Measurements from ENCODE around the gene ZNF318.

ZNF318 gene

DNA sequence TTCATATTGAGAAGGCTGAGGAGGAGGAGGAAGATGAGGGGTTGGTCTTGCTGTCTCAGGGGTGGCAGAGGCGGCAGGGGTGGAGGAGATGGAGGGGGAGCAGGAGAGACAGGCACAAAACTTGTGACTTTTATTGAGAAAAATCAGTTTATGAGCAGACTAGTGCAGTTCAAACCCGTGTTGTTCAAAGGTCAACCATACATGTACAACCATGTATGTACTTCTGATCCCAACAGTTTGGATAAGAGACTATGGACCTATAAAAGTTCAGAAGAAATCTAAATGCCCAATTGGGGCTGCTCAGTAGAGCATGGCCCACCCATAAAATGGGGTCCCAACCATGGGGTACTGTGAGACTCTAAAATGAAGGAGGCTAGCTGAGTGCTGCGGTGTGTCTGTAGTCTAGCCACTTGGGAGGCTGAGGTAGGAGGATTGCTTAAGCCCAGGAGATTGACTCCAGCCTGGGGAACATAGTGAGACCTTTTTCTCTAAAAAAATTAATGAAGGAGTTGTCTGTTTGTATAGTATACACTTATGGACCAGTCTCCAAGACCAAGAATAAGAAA, 79.0 kb downstream of the ZNF318 start:
- no peaks in the 10 kb centered on the region for H3K4me1 ChIP-seq (ENCODE audit: control insufficient read depth, insufficient read depth, low read length)
- H3K36me3 ChIP-seq (ENCODE audit: control insufficient read depth, insufficient read depth, low read length, severe bottlenecking) = no peaks in the 10 kb centered on the region
- peaks cover 30% of the 10 kb centered on the region for H3K27me3 ChIP-seq (replicated peaks; ENCODE audit: control insufficient read depth, insufficient read depth, low read length)
- H3K9ac ChIP-seq (ENCODE audit: low read length) = no peak overlapping the region
- no peaks in the 10 kb centered on the region for H3K9me3 ChIP-seq (ENCODE audit: control insufficient read depth, low read length)
- no peak overlapping the region for H3K4me3 ChIP-seq (ENCODE audit: low read length)
- no peak for DNase-seq (ENCODE audit: low read depth)

DNA sequence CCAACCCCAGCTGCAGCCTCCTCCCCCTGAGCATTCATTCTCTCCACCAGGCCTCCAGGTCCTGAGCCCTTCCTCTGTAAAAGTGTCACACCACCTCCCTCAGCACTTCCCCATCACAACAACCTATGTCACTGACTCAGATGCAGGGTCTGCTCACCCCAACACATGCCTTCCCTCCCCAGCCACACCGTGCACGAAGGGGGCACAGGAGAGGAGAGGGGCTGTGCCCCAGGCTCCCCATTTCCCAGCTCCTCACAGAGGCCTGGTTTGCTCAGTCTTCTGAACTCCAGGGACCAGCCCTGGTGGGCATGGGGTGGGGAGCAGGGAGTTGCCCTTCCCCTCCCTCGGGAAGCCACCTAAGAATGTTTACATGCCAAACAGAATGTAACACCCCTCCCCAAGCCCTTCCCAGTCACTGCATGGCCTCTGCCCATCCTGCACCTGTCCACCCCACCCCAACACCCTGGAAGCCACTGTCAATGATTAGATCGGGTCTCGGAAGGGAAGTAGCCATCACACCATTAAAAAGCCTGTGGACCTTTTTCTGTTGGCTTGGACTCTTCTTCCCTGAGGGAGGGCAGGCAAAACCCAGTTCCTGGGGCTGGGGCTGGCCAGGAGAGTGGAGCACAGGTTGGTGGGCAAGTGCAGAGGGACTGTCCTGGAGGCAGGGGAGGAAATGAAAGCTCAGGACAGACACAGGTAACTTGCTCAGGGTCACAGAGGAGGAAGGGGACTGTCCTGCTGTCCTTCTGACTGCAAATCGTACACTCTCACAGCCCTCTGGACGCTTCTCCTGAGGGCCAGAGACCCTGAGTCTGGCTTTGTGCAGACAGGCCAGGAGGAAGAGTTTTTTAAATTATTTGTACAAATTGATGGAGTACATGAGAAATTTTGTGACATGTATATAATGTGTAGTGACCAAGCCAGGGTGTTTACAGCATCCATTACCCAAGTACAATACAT, 81.4 kb downstream of the ZNF318 start:
- no peak overlapping the region for H3K4me3 ChIP-seq (ENCODE audit: low read length)
- no peaks in the 10 kb centered on the region for H3K4me1 ChIP-seq (ENCODE audit: control insufficient read depth, insufficient read depth, low read length)
- DNase-seq (ENCODE audit: low read depth) = no peak
- no peaks in the 10 kb centered on the region for H3K9me3 ChIP-seq (ENCODE audit: control insufficient read depth, low read length)
- H3K36me3 ChIP-seq (ENCODE audit: control insufficient read depth, insufficient read depth, low read length, severe bottlenecking) = no peaks in the 10 kb centered on the region
- peaks cover 22% of the 10 kb centered on the region for H3K27me3 ChIP-seq (replicated peaks; ENCODE audit: control insufficient read depth, insufficient read depth, low read length)
- H3K9ac ChIP-seq (ENCODE audit: low read length) = no peak overlapping the region

DNA sequence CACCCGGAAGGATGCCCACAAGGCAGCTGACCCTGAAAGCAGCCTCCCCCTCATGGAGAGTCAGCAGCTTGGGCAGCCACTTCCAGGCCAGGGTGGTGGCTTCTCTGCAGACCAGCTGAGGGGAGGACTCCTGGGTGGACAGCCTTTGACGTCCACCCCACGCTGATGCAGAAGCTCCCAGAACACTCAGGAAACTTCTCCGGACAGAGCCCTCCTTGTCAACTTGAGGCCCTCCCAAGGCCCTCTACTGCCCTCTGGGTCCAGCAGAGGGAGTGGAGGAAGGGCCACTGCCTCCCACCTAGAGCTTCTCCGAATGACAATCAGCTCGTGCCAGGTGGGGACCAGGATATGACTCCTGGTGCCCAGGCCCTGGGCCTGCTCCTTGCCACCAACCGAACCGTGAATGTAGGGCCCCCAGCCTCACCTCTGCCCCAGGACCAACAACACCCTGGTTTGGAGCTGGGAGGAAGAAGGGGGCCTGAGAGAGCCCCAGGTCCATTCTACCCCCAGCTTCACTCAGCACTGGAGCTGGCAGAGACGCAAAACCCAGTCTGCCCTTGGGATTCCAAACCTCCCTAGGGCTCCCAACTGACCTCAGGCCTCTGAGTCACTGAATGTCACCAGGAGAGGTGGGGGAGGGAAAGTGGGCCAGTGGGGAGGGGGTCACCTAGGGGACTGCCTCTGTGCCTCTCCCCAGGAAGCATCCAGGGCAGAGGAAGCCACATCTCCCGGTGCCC, 82.3 kb downstream of the ZNF318 start:
- Histone ChIP-seq H3K9me3 (ENCODE audit: control insufficient read depth, low read length) (no peaks in the 10 kb centered on the region), H3K4me1 (ENCODE audit: control insufficient read depth, insufficient read depth, low read length) (no peaks in the 10 kb centered on the region), H3K27me3 (replicated peaks; ENCODE audit: control insufficient read depth, insufficient read depth, low read length) (peaks cover 30% of the 10 kb centered on the region), H3K4me3 (ENCODE audit: low read length) (no peak overlapping the region), H3K9ac (ENCODE audit: low read length) (no peak overlapping the region), H3K36me3 (ENCODE audit: control insufficient read depth, insufficient read depth, low read length, severe bottlenecking) (no peaks in the 10 kb centered on the region)
- DNase-seq (ENCODE audit: low read depth) = no peak

DNA sequence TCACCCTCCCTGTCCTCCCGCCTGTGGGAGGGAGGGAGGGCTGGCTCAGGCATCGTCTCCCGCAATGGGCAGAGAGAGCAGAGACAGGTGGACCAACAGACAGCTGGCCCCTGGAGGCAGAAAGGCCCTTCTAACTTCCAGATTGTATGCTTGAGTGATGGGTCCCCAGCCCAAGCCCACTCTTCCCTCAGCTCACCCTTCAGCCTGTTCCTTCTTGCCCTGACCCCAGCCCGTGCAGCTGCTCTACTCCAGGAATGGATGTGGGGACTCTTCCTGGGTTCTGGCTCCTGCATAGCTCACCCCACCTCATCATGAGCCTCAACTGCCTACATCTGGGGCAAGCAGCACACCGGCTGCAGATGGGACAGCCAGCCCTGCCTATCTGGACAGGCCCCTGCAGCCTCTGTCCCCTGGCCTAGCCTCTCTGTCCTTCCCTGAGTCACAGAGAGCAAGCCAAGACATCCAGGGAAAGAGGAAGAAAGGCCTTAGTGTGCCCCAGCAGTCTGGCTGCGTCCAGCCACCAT, 82.9 kb downstream of the ZNF318 start:
- Histone ChIP-seq H3K4me3 (ENCODE audit: low read length) (no peak overlapping the region), H3K36me3 (ENCODE audit: control insufficient read depth, insufficient read depth, low read length, severe bottlenecking) (no peaks in the 10 kb centered on the region), H3K9ac (ENCODE audit: low read length) (no peak overlapping the region), H3K9me3 (ENCODE audit: control insufficient read depth, low read length) (no peaks in the 10 kb centered on the region), H3K4me1 (ENCODE audit: control insufficient read depth, insufficient read depth, low read length) (no peaks in the 10 kb centered on the region), H3K27me3 (replicated peaks; ENCODE audit: control insufficient read depth, insufficient read depth, low read length) (peaks cover 36% of the 10 kb centered on the region)
- DNase-seq (ENCODE audit: low read depth) = no peak

All from adipocyte (in vitro differentiated cells).